GM13977 (cell line): ENCODE results near the gene IL26.
"Not testable (repeated sequence)": the region's sequence is repeated elsewhere in the genome, so short reads cannot be mapped to it uniquely, and the experiment has no call there.

Experiments used
- DNase-seq: peaks from one replicate; pipeline ENCODE4 v3.0.0; 2012; ENCODE audit warnings: low spot score
- in situ Hi-C: fragments of 300-500 bp; cut with MboI; formaldehyde crosslinking; loops from one replicate; pipeline ENCODE4 v1.12.0; 2022; ENCODE audit warnings: low sequenced_read_pairs, low pct_unique_long_range_greater_than_20kb, mixed read lengths, inconsistent platforms; ENCODE audit not compliant: unreplicated experiment
- TF ChIP-seq, protein P1 (sequence below): IDR thresholded peaks from 2 replicates; pipeline ENCODE4 v1.5.1; 2012; ENCODE audit warnings: mild to moderate bottlenecking, control low read depth; ENCODE audit not compliant: insufficient read depth; ENCODE audit errors: extremely low read depth, missing control alignments

IL26 gene

DNA sequence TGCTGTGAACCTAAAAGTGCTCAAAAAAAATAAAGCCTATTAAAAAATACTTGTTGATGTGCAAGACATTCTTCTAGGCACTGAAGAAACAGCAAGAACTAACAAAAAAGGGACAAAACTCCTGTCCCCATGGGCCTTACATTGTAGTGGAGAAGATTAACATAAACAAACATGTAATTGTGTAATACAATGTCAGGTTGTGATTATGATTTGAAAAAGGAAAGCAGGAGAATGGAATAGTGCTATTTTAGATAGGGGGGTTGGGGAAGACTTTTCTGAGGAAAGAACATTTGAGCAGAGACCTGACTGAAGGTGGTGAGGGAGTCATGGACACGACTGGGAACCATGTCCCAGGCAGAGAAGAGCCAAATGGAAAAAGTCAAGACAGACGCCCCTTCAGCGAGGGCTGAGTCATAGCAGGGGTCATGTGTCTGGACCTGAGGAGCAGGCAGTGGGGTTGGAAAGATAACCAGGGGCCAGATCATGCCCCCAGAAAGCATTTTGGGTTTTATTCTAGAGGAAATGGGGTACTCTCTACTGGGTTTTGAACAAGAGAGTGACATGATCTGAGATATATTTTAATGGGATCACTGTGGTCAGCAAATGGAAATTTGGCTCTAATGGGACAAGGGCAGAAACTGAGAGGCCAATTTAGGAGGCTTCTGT, 46.7 kb downstream of the IL26 start:
- no peak for DNase-seq
- TF ChIP-seq, protein P1, sequence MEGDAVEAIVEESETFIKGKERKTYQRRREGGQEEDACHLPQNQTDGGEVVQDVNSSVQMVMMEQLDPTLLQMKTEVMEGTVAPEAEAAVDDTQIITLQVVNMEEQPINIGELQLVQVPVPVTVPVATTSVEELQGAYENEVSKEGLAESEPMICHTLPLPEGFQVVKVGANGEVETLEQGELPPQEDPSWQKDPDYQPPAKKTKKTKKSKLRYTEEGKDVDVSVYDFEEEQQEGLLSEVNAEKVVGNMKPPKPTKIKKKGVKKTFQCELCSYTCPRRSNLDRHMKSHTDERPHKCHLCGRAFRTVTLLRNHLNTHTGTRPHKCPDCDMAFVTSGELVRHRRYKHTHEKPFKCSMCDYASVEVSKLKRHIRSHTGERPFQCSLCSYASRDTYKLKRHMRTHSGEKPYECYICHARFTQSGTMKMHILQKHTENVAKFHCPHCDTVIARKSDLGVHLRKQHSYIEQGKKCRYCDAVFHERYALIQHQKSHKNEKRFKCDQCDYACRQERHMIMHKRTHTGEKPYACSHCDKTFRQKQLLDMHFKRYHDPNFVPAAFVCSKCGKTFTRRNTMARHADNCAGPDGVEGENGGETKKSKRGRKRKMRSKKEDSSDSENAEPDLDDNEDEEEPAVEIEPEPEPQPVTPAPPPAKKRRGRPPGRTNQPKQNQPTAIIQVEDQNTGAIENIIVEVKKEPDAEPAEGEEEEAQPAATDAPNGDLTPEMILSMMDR, result no peak
- in situ Hi-C loops, result no loop called here

DNA sequence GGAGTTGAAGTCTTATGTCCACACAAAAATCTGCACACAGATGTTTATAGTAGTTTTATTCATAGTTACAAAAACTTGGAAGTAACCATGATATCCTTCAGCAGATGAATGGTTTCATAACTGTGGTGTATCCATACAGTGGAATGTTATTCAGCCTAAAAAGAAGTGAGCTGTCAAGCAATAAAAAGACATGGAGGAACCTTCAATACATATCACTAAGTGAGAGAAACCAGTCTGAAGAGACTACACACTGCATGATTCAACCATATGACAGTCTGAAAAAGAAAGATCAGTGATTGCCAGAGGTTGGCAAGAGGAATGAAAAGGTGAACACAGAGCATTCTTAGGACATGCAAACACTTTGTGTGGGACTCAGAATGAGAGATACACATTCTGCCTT, 47.4 kb downstream of the IL26 start:
- no peak for DNase-seq
- in situ Hi-C loops, result no loop called here
- TF ChIP-seq, protein P1, result no peak

DNA sequence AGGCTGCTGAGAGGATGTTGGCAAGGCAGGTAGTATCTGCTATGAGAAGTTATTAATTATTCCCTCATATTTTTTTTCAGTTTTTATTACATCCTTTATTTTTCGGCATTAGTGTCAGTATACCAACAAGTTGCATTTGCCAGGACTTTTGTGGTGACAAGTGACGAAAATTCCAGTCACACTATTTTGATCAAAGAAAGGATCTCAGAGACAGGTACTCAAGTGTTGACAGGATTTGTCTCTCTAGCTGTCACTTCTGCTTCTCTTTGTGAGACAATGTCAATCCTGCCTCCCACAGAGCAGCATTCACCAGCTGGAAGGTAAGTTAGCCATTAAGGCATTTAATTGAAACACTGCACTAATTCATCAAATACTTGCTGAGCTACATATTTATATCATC, 48.0 kb downstream of the IL26 start:
- TF ChIP-seq, protein P1, result no peak
- no peak for DNase-seq
- in situ Hi-C loops, result no loop called here

DNA sequence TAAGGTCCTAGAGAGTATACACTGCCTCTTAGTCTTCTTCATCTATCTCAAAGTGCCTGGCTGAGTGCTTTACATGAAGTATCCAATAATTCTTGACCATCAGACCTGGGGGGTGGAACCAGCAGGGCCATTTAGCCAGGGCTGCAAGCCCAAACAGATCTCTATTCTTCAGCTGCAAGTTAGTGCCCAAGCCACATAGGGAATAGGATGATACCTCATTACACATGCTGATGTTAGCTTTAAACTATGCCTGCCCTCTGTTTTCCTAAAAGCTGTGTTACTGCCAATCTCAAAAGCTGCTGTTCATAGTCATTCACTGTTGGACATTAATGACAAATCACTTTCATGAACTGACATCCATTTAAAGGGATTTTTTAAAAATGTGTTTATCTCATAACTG, 49.4 kb downstream of the IL26 start:
- TF ChIP-seq, protein P1, result no peak
- no peak for DNase-seq
- in situ Hi-C loops, result no loop called here

DNA sequence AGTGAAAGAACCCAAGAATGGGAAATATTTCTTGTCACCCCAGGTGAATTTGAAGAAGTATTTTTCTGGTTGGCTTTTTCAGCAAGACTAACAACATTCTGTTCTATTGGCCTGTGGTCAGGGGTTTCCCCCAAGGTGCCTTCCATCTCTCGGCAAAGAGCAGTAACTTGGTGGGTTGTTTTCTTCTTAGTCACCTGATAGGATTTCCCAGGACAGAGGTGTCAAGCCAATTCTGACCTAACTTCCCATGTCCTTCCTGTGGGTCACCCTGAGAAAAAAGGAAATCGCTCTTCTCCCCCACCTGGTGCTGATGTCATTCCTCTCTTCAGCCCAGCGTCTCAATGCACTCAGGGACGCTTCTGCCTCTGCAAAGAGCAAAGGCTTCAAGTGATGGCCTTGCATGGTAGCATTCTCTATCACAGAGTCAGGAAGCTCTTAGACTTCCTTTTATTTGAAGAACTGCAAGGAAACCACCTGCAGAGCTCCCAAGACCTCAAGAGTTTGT, 50.0 kb downstream of the IL26 start:
- TF ChIP-seq, protein P1, result no peak
- in situ Hi-C loops, result no loop called here
- peak; percentile 67 for DNase-seq

DNA sequence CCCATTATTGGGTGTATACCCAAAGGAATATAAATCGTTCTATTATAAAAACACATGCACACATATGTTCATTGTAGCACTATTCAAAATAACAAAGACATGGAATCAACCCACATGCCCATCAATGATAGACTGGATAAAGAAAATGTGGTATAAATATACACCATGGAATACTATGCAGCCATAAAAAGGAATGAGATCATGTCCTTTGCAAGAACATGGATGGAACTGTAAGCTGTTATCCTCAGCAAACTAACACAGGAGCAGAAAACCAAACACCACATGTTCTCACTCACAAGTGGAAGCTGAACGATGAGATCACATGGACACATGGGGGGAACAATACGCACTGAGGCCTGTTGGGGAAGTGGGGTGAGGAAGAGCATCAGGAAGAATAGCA, 50.8 kb downstream of the IL26 start:
- in situ Hi-C loops, DNase-seq: not testable (repeated sequence)

DNA sequence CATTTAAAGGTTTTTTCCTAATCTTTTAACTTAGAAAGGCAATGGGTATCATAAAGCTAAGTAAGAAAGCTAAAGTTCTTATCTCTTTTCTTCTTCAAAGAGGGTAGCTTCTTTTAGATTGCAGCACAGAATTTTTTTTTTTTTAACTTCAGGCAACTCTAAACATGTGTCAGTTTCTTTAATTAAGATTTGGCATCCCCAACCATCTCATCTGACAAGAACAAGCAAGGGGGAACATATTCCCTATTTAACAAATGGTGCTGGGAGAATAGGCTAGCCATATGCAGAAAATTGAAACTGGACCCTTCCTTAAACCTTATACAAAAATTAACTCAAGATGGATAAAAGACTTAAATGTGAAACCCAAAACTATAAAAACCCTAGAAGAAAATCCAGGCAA, 51.8 kb downstream of the IL26 start:
- DNase-seq, result no peak
- in situ Hi-C loops, result no loop called here
- TF ChIP-seq, protein P1, result no peak
